ENCODE measurements around the gene CNNM3.

The CNNM3 gene

DNA sequence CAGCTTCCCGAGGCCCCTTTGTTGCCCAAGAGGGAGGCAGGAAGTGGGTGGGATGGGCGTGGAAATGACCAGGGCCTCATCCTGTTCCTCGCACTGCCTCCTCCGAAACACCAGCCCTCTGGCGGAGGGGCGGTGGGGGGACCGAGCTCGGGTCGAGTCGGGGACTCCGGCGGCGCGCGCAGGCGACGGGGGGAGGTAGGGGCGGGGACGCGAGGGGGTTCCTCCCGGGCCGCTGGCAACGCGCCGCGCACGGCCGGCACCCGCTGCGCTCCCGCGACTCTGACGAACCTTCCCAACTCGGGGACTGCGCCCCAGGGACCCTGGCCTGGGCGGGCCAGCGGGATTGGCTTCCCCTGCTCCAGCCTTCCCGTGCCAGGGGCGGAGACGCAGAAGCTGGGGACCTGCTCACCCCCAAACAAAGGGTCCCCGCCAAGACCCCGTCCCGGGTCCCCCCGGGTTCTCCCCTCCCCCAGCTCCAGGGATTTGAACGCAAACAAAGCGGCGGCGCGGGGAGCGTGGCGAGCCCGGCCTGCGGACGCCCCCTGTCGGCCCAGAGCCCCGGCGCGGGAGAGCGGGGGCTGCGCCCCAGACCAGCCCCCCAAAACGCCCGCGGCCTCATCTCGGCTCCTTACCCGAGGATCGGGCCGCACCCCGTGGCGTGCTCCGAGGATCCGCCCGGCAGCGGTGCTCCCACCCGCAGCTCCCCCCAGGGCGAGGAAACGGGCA is 52.6 kb downstream of the CNNM3 start (continued):
- no peak for TF ChIP-seq ZNF518A (tag by site-specific recombination; conservative IDR thresholded peaks at IDR 0.05; ENCODE audit: low read depth)
- TF ChIP-seq ZNF146 (tag by site-specific recombination; IDR thresholded peaks at IDR 0.05), result no peak
- no peak for TF ChIP-seq TRIM28 (IDR thresholded peaks at IDR 0.05; ENCODE audit: borderline replicate concordance, low read length)
- TF ChIP-seq ZNF704 (tag by site-specific recombination; IDR thresholded peaks at IDR 0.05), result no peak
- TF ChIP-seq, protein P1, sequence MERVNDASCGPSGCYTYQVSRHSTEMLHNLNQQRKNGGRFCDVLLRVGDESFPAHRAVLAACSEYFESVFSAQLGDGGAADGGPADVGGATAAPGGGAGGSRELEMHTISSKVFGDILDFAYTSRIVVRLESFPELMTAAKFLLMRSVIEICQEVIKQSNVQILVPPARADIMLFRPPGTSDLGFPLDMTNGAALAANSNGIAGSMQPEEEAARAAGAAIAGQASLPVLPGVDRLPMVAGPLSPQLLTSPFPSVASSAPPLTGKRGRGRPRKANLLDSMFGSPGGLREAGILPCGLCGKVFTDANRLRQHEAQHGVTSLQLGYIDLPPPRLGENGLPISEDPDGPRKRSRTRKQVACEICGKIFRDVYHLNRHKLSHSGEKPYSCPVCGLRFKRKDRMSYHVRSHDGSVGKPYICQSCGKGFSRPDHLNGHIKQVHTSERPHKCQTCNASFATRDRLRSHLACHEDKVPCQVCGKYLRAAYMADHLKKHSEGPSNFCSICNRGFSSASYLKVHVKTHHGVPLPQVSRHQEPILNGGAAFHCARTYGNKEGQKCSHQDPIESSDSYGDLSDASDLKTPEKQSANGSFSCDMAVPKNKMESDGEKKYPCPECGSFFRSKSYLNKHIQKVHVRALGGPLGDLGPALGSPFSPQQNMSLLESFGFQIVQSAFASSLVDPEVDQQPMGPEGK (tag by site-specific recombination; IDR thresholded peaks at IDR 0.05), result peak; percentile 67
- TF ChIP-seq ZNF777 (tag by site-specific recombination; IDR thresholded peaks at IDR 0.05; ENCODE audit: borderline replicate concordance), result no peak
- TF ChIP-seq ZNF549 (tag by site-specific recombination; IDR thresholded peaks at IDR 0.05), result no peak
- TF ChIP-seq ZNF311 (tag by site-specific recombination; IDR thresholded peaks at IDR 0.05; ENCODE audit: borderline replicate concordance), result no peak
- TF ChIP-seq ZNF335 (tag by site-specific recombination; conservative IDR thresholded peaks at IDR 0.05), result peak; percentile 52
- no peak for TF ChIP-seq ZNF202 (tag by site-specific recombination; IDR thresholded peaks at IDR 0.05; ENCODE audit: borderline replicate concordance)
- TF ChIP-seq ZNF174 (tag by site-specific recombination; IDR thresholded peaks at IDR 0.05), result no peak
- no peak for TF ChIP-seq ZNF248 (tag by site-specific recombination; IDR thresholded peaks at IDR 0.05)
- no peak for TF ChIP-seq ZNF266 (tag by site-specific recombination; IDR thresholded peaks at IDR 0.05; ENCODE audit: low read depth)
- TF ChIP-seq ZNF626 (tag by site-specific recombination; IDR thresholded peaks at IDR 0.05), result no peak
- TF ChIP-seq ZNF768 (tag by site-specific recombination; IDR thresholded peaks at IDR 0.05), result no peak
- TF ChIP-seq PRDM2 (tag by site-specific recombination; IDR thresholded peaks at IDR 0.05; ENCODE audit: borderline replicate concordance), result no peak
- no peak for TF ChIP-seq KLF7 (tag by site-specific recombination; IDR thresholded peaks at IDR 0.05; ENCODE audit: borderline replicate concordance)
- TF ChIP-seq ZNF48 (tag by site-specific recombination; IDR thresholded peaks at IDR 0.05), result no peak
- TF ChIP-seq OSR2 (tag by site-specific recombination; IDR thresholded peaks at IDR 0.05), result no peak
- TF ChIP-seq ZBTB1 (tag by site-specific recombination; IDR thresholded peaks at IDR 0.05), result no peak
- TF ChIP-seq, protein P2, sequence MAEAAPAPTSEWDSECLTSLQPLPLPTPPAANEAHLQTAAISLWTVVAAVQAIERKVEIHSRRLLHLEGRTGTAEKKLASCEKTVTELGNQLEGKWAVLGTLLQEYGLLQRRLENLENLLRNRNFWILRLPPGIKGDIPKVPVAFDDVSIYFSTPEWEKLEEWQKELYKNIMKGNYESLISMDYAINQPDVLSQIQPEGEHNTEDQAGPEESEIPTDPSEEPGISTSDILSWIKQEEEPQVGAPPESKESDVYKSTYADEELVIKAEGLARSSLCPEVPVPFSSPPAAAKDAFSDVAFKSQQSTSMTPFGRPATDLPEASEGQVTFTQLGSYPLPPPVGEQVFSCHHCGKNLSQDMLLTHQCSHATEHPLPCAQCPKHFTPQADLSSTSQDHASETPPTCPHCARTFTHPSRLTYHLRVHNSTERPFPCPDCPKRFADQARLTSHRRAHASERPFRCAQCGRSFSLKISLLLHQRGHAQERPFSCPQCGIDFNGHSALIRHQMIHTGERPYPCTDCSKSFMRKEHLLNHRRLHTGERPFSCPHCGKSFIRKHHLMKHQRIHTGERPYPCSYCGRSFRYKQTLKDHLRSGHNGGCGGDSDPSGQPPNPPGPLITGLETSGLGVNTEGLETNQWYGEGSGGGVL (tag by site-specific recombination; IDR thresholded peaks at IDR 0.05), result peak; percentile 93
- no peak for TF ChIP-seq ZNF558 (tag by site-specific recombination; IDR thresholded peaks at IDR 0.05)
- TF ChIP-seq ZNF114 (tag by site-specific recombination; IDR thresholded peaks at IDR 0.05), result no peak
- no peak for TF ChIP-seq MZF1 (tag by site-specific recombination; IDR thresholded peaks at IDR 0.05; ENCODE audit: borderline replicate concordance)
